AG09319 (cell line): ENCODE data around the gene TMED10.

ENCODE experiments used
- DNase-seq: peaks from one replicate; pipeline ENCODE4 v3.0.0-alpha.2; 2010; ENCODE audit warnings: low read depth; ENCODE audit errors: extremely low read depth
- TF ChIP-seq, protein P1 (sequence below): IDR thresholded peaks from 2 replicates; pipeline ENCODE4 v1.5.1; 2011; ENCODE audit warnings: low read depth, mild to moderate bottlenecking, inconsistent platforms, low read length, moderate library complexity

TMED10 gene

DNA sequence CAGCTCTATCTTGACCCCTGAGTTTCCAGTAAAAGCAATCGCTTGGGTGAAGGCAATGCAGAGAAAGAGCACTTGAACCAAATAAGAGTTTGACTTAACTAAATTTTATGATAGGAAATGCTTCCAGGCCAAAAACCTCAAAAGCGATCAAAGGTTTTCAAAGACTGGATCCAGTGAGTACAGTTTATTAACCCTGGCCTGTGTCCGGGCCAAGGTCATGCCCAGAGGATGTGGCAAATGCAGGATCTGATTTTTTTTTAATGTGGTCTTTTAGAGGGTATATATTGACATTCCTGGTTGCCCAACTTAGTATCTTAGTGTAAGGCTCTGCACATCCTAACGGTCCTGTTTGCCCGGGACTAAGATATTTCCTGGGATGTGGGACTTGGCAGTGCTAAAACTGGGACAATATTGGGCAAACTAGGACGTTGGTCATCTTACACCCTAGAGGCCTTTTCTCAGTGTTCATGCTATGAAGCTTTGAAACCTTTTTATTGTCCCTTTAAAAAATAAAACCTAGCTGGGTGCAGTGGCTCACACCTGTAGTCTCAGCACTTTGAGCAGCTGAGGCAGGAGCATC lies 40.1 kb upstream of the TMED10 start:
- DNase-seq: no peak
- TF ChIP-seq, protein P1, sequence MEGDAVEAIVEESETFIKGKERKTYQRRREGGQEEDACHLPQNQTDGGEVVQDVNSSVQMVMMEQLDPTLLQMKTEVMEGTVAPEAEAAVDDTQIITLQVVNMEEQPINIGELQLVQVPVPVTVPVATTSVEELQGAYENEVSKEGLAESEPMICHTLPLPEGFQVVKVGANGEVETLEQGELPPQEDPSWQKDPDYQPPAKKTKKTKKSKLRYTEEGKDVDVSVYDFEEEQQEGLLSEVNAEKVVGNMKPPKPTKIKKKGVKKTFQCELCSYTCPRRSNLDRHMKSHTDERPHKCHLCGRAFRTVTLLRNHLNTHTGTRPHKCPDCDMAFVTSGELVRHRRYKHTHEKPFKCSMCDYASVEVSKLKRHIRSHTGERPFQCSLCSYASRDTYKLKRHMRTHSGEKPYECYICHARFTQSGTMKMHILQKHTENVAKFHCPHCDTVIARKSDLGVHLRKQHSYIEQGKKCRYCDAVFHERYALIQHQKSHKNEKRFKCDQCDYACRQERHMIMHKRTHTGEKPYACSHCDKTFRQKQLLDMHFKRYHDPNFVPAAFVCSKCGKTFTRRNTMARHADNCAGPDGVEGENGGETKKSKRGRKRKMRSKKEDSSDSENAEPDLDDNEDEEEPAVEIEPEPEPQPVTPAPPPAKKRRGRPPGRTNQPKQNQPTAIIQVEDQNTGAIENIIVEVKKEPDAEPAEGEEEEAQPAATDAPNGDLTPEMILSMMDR: no peak

DNA sequence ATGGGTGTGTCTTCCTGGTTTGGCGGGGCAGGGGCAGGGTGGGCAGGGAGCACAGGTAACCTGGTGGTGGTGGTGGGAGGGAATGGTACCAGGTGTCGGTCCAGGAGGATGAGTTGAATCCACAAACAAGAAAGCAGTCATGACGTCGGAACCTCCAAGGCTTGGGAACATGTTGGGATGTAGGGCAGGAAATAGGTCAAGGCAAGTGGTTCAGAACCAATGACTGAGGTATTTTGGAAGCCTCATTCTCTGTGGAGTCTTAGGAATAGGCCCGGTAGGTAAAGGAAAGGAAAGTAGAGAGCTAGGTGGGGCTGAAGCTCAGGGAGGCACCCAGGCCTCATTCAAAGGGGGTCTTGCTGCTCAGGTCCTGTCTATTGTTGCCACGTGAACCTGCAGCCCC lies 39.1 kb upstream of the TMED10 start:
- DNase-seq: no peak
- TF ChIP-seq, protein P1: no peak

- DNase-seq: no peak
- TF ChIP-seq, protein P1: no peak
These were observed 38.1 kb upstream of the TMED10 start for GRCh38 chr14:75214558-75214957.

DNA sequence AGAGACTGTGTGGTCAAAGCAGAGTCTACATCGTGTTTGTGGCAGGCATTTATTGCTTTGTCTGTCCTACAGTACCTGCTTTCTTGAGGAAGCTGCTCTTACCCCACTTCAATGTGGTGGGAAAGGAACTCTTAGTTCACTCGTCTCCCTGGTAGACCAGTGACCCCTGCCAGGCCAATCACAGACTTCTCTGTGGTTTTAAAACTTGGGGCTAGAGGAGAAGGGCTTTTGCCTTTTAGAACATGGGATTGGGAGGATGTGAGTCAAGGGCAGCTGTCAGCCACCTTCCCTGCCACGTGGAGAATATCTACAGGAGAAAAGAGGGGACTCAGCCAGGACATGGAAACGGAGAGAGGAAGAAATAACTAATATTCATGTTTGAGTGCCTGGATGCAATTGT lies 36.8 kb upstream of the TMED10 start:
- TF ChIP-seq, protein P1: no peak
- no peak for DNase-seq

DNA sequence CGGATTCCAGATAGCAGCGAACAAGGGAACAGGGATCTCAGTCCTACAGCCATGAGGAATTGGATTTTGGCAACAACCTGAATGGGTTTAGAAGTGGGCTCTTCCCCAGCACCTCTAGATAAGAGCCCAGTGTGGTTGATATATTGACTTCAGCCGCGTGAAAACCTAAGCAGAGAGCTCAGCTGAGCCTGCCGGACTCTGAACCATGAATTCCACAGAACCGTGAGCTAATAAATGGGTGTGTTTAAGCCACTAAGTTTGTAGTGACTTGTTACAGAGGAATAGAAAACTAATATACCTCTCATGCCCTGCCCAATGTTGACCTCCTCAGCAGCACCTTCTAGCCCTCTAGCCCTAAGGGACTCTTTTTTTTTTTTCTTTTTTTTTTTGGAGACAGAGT lies 32.4 kb upstream of the TMED10 start:
- TF ChIP-seq, protein P1: no peak
- DNase-seq: no peak

GRCh38 chr14:75206190-75206589 lies 29.8 kb upstream of the TMED10 start:
- TF ChIP-seq, protein P1: no peak
- DNase-seq: no peak

- TF ChIP-seq, protein P1: no peak
- no peak for DNase-seq
These were observed 29.2 kb upstream of the TMED10 start for GRCh38 chr14:75205591-75205990.
